Epithelial cell of esophagus (primary cell): ENCODE results near the gene KRTAP1-3.

Experiments used
- DNase-seq: peaks from one replicate; pipeline ENCODE4 v3.0.0; 2010; ENCODE audit warnings: low read depth
- H3K4me3 ChIP-seq: 2 replicates; pipeline ENCODE4 v1.5.1; 2011; ENCODE audit warnings: mild to moderate bottlenecking, low read length, control low read depth
- CTCF ChIP-seq: IDR thresholded peaks from 2 replicates; pipeline ENCODE4 v1.5.1; 2011; ENCODE audit warnings: low read depth, mild to moderate bottlenecking, low read length, control low read depth, inconsistent platforms; ENCODE audit not compliant: insufficient read depth; ENCODE audit errors: missing control alignments

Gene KRTAP1-3

GRCh38 chr17:41019415-41019814, 15.3 kb downstream of the KRTAP1-3 start:
- no peak for TF ChIP-seq CTCF
- H3K4me3 ChIP-seq, result no peak overlapping the region
- no peak for DNase-seq

- no peak for TF ChIP-seq CTCF
- H3K4me3 ChIP-seq, result no peak overlapping the region
- no peak for DNase-seq
Observed at GRCh38 chr17:41018541-41018940, 16.1 kb downstream of the KRTAP1-3 start.

GRCh38 chr17:41016578-41017215, 18.0 kb downstream of the KRTAP1-3 start:
- H3K4me3 ChIP-seq, result no peak overlapping the region
- DNase-seq, result no peak
- TF ChIP-seq CTCF, result no peak

- peak; percentile 15 for DNase-seq
- H3K4me3 ChIP-seq, result no peak overlapping the region
- no peak for TF ChIP-seq CTCF
Observed at GRCh38 chr17:41015454-41015853, 19.2 kb downstream of the KRTAP1-3 start.

GRCh38 chr17:41013606-41014005, 21.1 kb downstream of the KRTAP1-3 start:
- no peak for TF ChIP-seq CTCF
- DNase-seq, result no peak

GRCh38 chr17:41013181-41013580, 21.5 kb downstream of the KRTAP1-3 start:
- no peak overlapping the region for H3K4me3 ChIP-seq
- TF ChIP-seq CTCF, result no peak
- peak; percentile 52 for DNase-seq

More at GRCh38 chr17:41013606-41014005, 21.1 kb downstream of the KRTAP1-3 start:
- no peak overlapping the region for H3K4me3 ChIP-seq
